Hepatocyte (in vitro differentiated cells): ENCODE results near the gene NTSR1.

Experiments used
- EZH2 ChIP-seq: fragments of 200-600 bp; sonication (generic); IDR thresholded peaks from 2 replicates; pipeline ENCODE4 v1.6.1; 2016; ENCODE audit warnings: antibody characterized with exemption, mild to moderate bottlenecking, borderline replicate concordance
- EZH2phosphoT487 ChIP-seq: fragments of 200-600 bp; sonication (generic); IDR thresholded peaks from one replicate; pipeline ENCODE4 v1.6.1; 2018; ENCODE audit warnings: antibody characterized with exemption, mild to moderate bottlenecking, low read depth, moderate library complexity; ENCODE audit not compliant: unreplicated experiment, severe bottlenecking
- TF ChIP-seq, protein P1 (sequence below): fragments of 200-600 bp; sonication (generic); IDR thresholded peaks from 2 replicates; pipeline ENCODE4 v1.5.1; 2016; ENCODE audit warnings: antibody characterized with exemption, mild to moderate bottlenecking; ENCODE audit not compliant: poor library complexity

DNA sequence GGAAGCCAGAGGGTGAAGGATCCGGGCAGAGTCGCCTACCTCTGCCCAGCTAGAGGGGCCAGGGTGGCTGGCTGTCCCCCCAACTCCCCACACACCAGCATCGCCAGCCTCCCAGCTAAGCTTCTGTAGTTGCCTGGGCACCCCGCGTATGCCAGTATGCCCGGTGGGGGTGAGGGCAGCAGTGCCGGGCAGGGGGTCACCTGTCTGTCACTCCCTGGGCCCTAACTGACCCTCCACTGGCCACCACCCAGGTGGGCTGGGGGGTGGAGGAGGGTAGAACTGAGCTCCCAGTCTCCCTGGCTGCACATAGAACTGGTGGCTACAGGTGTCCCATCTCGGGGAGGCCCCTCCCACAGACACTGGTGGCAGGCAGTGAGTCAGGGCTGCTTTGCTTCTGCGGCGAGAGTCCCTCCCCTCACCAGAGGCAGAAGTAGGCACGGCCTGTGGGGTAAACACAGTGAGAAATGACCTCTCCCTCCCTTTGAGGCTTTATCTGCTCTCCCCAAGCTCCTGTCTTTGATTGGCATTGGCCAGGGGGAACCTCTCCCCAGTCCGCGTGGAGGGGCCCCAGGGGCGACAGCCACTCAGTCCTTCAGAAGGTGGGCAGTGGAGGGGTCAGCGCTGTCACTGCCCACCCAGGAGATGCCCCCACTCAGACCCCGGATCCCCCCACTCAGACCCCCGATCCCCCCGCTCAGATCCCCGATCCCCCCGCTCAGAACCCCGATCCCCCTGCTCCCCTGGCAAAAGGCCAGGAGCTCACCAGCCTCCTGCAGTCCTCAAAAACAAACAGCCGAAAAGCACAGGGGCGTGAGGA is 2.5 kb downstream of the NTSR1 start:
- TF ChIP-seq EZH2 (no peak), EZH2phosphoT487 (no peak)
- TF ChIP-seq, protein P1, sequence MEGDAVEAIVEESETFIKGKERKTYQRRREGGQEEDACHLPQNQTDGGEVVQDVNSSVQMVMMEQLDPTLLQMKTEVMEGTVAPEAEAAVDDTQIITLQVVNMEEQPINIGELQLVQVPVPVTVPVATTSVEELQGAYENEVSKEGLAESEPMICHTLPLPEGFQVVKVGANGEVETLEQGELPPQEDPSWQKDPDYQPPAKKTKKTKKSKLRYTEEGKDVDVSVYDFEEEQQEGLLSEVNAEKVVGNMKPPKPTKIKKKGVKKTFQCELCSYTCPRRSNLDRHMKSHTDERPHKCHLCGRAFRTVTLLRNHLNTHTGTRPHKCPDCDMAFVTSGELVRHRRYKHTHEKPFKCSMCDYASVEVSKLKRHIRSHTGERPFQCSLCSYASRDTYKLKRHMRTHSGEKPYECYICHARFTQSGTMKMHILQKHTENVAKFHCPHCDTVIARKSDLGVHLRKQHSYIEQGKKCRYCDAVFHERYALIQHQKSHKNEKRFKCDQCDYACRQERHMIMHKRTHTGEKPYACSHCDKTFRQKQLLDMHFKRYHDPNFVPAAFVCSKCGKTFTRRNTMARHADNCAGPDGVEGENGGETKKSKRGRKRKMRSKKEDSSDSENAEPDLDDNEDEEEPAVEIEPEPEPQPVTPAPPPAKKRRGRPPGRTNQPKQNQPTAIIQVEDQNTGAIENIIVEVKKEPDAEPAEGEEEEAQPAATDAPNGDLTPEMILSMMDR: no peak
